PC-3 (cell line): ENCODE data around the gene GPD2. TPM values are rescaled to one million over a fixed set of nuclear protein-coding genes. Genes with fewer than 3 reads are reported as not detected.

Experiments
- ATAC-seq: fragments of 200-7000 bp; cut with Tn5 transposase; 2 replicates; pipeline ENCODE4 v1.9.1; 2020; ENCODE audit warnings: mild to moderate bottlenecking, moderate library complexity
- BruUV-seq: library from RNA; stranded (reverse); fragments of 400-500 nt; replicated peaks from 2 replicates; lab custom pipeline; 2021; lab: Mats Ljungman, UMichigan
- CTCF ChIA-PET: fragments of 300-600 bp; sonication (Branson Sonifier 250); formaldehyde crosslinking; loops from one replicate; lab custom pipeline; 2022; ENCODE audit warnings: antibody characterized with exemption; lab: Charles Lee
- POLR2A ChIA-PET: fragments of 300-600 bp; sonication (Branson Sonifier 250); formaldehyde crosslinking; loops from one replicate; lab custom pipeline; 2022; ENCODE audit warnings: antibody characterized with exemption; ENCODE audit not compliant: unreplicated experiment; lab: Charles Lee
- DNase-seq: peaks from one replicate; pipeline ENCODE4 v3.0.0-alpha.2; 2015
- H2AFZ ChIP-seq: fragments of 300-600 bp; sonication (generic); 2 replicates; pipeline ENCODE4 v1.6.0; 2016; ENCODE audit warnings: antibody characterized with exemption, low read length
- H3F3A ChIP-seq: fragments of 300-600 bp; sonication (generic); one replicate; pipeline ENCODE4 v1.6.0; 2017; ENCODE audit warnings: antibody characterized with exemption, low read length, control low read depth, mild to moderate bottlenecking; ENCODE audit not compliant: unreplicated experiment
- H3K27ac ChIP-seq: fragments of 300-600 bp; sonication (generic); 2 replicates; pipeline ENCODE4 v1.5.1; 2016; ENCODE audit warnings: mild to moderate bottlenecking, low read length
- H3K27me3 ChIP-seq: fragments of 300-600 bp; sonication (generic); 2 replicates; pipeline ENCODE4 v1.6.1; 2016; ENCODE audit warnings: low read length, mixed read lengths
- H3K36me3 ChIP-seq: fragments of 300-600 bp; sonication (generic); 2 replicates; pipeline ENCODE4 v1.6.1; 2016; ENCODE audit warnings: low read depth, mixed run types, low read length, mixed read lengths
- H3K4me1 ChIP-seq: fragments of 300-600 bp; sonication (generic); 2 replicates; pipeline ENCODE4 v1.5.1; 2016; ENCODE audit warnings: low read length; ENCODE audit not compliant: insufficient read depth
- H3K4me2 ChIP-seq: fragments of 300-600 bp; sonication (generic); 2 replicates; pipeline ENCODE4 v1.6.0; 2016; ENCODE audit warnings: low read length
- H3K4me3 ChIP-seq: fragments of 300-600 bp; sonication (generic); 2 replicates; pipeline ENCODE4 v1.5.1; 2016; ENCODE audit warnings: mild to moderate bottlenecking, low read length, mixed read lengths
- H3K79me2 ChIP-seq: fragments of 300-600 bp; sonication (generic); 2 replicates; pipeline ENCODE4 v1.6.1; 2017; ENCODE audit warnings: low read length, mixed read lengths
- H3K9ac ChIP-seq: fragments of 300-600 bp; sonication (generic); 2 replicates; pipeline ENCODE4 v1.6.0; 2016; ENCODE audit warnings: mild to moderate bottlenecking, low read length
- H3K9me2 ChIP-seq: fragments of 300-600 bp; sonication (generic); replicated peaks from 2 replicates; pipeline ENCODE4 v1.6.1; 2016; ENCODE audit warnings: mixed run types, low read length, mixed read lengths
- H3K9me3 ChIP-seq: fragments of 300-600 bp; sonication (generic); 2 replicates; pipeline ENCODE4 v1.6.1; 2016; ENCODE audit warnings: low read length, mixed read lengths
- H4K20me1 ChIP-seq: fragments of 300-600 bp; sonication (generic); 2 replicates; pipeline ENCODE4 v1.6.1; 2016; ENCODE audit warnings: low read length, mixed read lengths
- CTCF ChIP-seq: fragments of 300-600 bp; sonication (generic); conservative IDR thresholded peaks from 2 replicates; pipeline ENCODE4 v1.5.1; 2017; ENCODE audit warnings: antibody characterized with exemption, low read depth, mild to moderate bottlenecking, low read length
- EZH2 ChIP-seq: fragments of 300-600 bp; sonication (generic); IDR thresholded peaks from one replicate; pipeline ENCODE4 v1.6.1; 2017; ENCODE audit warnings: antibody characterized with exemption, mild to moderate bottlenecking, low read length; ENCODE audit not compliant: unreplicated experiment
- EZH2phosphoT487 ChIP-seq: fragments of 300-600 bp; sonication (generic); IDR thresholded peaks from 2 replicates; pipeline ENCODE4 v1.6.1; 2018; ENCODE audit warnings: mild to moderate bottlenecking, antibody characterized with exemption, low read length, borderline replicate concordance
- intact Hi-C: fragments of 100-400 bp; cut with micrococcal nuclease; formaldehyde crosslinking; loops from 2 replicates; pipeline ENCODE4 v1.9.0; 2023
- total RNA-seq: library from RNA; depleted of rRNA; stranded (reverse); fragments of >200 nt; gene quantifications from 2 replicates; pipeline ENCODE4 v1.2.3, GENCODE V29; 2014

Gene GPD2
- total RNA-seq, 1 experiment from 2014 or later: 107 TPM

- H4K20me1 ChIP-seq: no peaks in the 10 kb centered on the region
- intact Hi-C loops: no loop called here
- no peak overlapping the region for H3K9ac ChIP-seq
- no peak overlapping the region for H3K4me2 ChIP-seq
- no peak overlapping the region for H3K27ac ChIP-seq
- H2AFZ ChIP-seq: no peak overlapping the region
- no peaks in the 10 kb centered on the region for H3K9me2 ChIP-seq
- ATAC-seq (no peak), DNase-seq (no peak)
- no peaks in the 10 kb centered on the region for H3K79me2 ChIP-seq
- no peaks in the 10 kb centered on the region for H3K4me1 ChIP-seq
- POLR2A ChIA-PET: no interaction called here
- no peaks in the 10 kb centered on the region for H3K9me3 ChIP-seq
- H3K27me3 ChIP-seq: no peaks in the 10 kb centered on the region
- BruUV-seq: no TSS peak
- CTCF ChIA-PET: no interaction called here
- no peaks in the 10 kb centered on the region for H3F3A ChIP-seq
- no peak overlapping the region for H3K4me3 ChIP-seq
- peaks cover 6% of the 10 kb centered on the region; the same call in 1 of the 2 replicates for H3K36me3 ChIP-seq
- TF ChIP-seq EZH2phosphoT487: no peak
- no peak for TF ChIP-seq EZH2
- no peak for TF ChIP-seq CTCF
These were observed 76.3 kb downstream of the GPD2 start for GRCh38 chr2:156512451-156512850.

GRCh38 chr2:156513219-156513618 lies 77.0 kb downstream of the GPD2 start:
- Histone ChIP-seq H3K4me1 (no peaks in the 10 kb centered on the region), H3K9me2 (no peaks in the 10 kb centered on the region), H3K4me2 (no peak overlapping the region), H3K27ac (no peak overlapping the region), H4K20me1 (no peaks in the 10 kb centered on the region), H3K27me3 (no peaks in the 10 kb centered on the region), H3K36me3 (peaks cover 6% of the 10 kb centered on the region; the same call in 1 of the 2 replicates), H2AFZ (no peak overlapping the region), H3F3A (no peaks in the 10 kb centered on the region), H3K9me3 (no peaks in the 10 kb centered on the region), H3K4me3 (no peak overlapping the region), H3K79me2 (no peaks in the 10 kb centered on the region), H3K9ac (no peak overlapping the region)
- DNase-seq (no peak), ATAC-seq (no peak)
- intact Hi-C loops: no loop called here
- BruUV-seq: no TSS peak
- ChIA-PET CTCF (no interaction called here), POLR2A (no interaction called here)
- TF ChIP-seq CTCF (no peak), EZH2phosphoT487 (no peak), EZH2 (no peak)

- no peaks in the 10 kb centered on the region for H3F3A ChIP-seq
- no peaks in the 10 kb centered on the region for H3K79me2 ChIP-seq
- H3K27ac ChIP-seq: no peak overlapping the region
- H3K9me2 ChIP-seq: no peaks in the 10 kb centered on the region
- intact Hi-C loops: no loop called here
- ChIA-PET CTCF (no interaction called here), POLR2A (no interaction called here)
- TF ChIP-seq EZH2phosphoT487 (no peak), EZH2 (no peak), CTCF (no peak)
- no peak overlapping the region for H3K9ac ChIP-seq
- H4K20me1 ChIP-seq: no peaks in the 10 kb centered on the region
- H3K4me2 ChIP-seq: no peak overlapping the region
- peaks cover 2% of the 10 kb centered on the region; the same call in 1 of the 2 replicates for H3K36me3 ChIP-seq
- no peaks in the 10 kb centered on the region for H3K4me1 ChIP-seq
- no peaks in the 10 kb centered on the region for H3K9me3 ChIP-seq
- H3K4me3 ChIP-seq: no peak overlapping the region
- ATAC-seq: no peak
- no peaks in the 10 kb centered on the region for H3K27me3 ChIP-seq
- no peak for DNase-seq
- no peak overlapping the region for H2AFZ ChIP-seq
- BruUV-seq: no TSS peak
These were observed 81.2 kb downstream of the GPD2 start for GRCh38 chr2:156517419-156517818.
